Measurements from ENCODE around the gene ADCY5. TPM values are rescaled to one million over a fixed set of nuclear protein-coding genes. Genes with fewer than 3 reads are reported as not detected.

The ADCY5 gene
- total RNA-seq, 2 donors from 2014 or later = 3.9 to 5.2 TPM

DNA sequence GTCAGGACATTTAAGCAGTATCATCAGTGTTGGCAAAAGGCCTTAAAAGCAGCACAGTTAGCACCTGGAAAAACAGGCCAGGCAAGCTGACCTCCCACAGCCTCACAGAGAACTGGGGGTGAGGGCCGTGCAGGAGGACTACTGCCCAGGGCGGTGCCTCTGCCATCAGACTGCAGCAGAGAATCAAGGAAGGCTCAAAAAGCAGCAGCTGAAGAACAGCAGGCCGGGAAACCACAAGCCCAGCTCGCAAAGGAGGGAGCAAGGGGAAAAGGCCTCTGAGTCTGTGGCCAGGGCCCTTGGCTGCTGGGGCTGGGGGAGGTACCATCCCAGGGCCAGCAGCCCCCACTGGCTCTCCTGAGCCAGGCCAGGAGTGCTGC is 163.0 kb downstream of the ADCY5 start:
- no peak for DNase-seq
- Histone ChIP-seq H3K27me3 (ENCODE audit: control insufficient read depth, insufficient read depth, low read length, poor library complexity, severe bottlenecking) (no peaks in the 10 kb centered on the region), H3K4me1 (ENCODE audit: control insufficient read depth, insufficient read depth, low read length) (no peaks in the 10 kb centered on the region), H3K27ac (ENCODE audit: low read depth, low read length) (no peak overlapping the region), H3K4me3 (ENCODE audit: low read length) (no peak overlapping the region), H3K36me3 (ENCODE audit: control insufficient read depth, insufficient read depth, low read length) (no peaks in the 10 kb centered on the region), H3K9ac (ENCODE audit: extremely low read depth, low read length, poor library complexity, severe bottlenecking) (no peak overlapping the region), H3K9me3 (ENCODE audit: control insufficient read depth, low read length) (no peaks in the 10 kb centered on the region)
- H3K4me3 Mint-ChIP-seq = no peak overlapping the region
- TF ChIP-seq, protein P1, sequence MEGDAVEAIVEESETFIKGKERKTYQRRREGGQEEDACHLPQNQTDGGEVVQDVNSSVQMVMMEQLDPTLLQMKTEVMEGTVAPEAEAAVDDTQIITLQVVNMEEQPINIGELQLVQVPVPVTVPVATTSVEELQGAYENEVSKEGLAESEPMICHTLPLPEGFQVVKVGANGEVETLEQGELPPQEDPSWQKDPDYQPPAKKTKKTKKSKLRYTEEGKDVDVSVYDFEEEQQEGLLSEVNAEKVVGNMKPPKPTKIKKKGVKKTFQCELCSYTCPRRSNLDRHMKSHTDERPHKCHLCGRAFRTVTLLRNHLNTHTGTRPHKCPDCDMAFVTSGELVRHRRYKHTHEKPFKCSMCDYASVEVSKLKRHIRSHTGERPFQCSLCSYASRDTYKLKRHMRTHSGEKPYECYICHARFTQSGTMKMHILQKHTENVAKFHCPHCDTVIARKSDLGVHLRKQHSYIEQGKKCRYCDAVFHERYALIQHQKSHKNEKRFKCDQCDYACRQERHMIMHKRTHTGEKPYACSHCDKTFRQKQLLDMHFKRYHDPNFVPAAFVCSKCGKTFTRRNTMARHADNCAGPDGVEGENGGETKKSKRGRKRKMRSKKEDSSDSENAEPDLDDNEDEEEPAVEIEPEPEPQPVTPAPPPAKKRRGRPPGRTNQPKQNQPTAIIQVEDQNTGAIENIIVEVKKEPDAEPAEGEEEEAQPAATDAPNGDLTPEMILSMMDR (conservative IDR thresholded peaks at IDR 0.05) = no peak
- peaks cover 22% of the 10 kb centered on the region for H3K36me3 Mint-ChIP-seq (ENCODE audit: low read depth)
- H3K27me3 Mint-ChIP-seq (ENCODE audit: insufficient read depth) = no peaks in the 10 kb centered on the region
- H3K4me1 Mint-ChIP-seq = no peaks in the 10 kb centered on the region
- H3K27ac Mint-ChIP-seq = no peak overlapping the region
- 83 to 100% methylated on average over 2 to 4 of the region's 4 CpGs for WGBS, 2 experiments (ENCODE audit: insufficient coverage in 1 of 2, insufficient read length in 1 of 2)
- no peaks in the 10 kb centered on the region for H3K9me3 Mint-ChIP-seq

DNA sequence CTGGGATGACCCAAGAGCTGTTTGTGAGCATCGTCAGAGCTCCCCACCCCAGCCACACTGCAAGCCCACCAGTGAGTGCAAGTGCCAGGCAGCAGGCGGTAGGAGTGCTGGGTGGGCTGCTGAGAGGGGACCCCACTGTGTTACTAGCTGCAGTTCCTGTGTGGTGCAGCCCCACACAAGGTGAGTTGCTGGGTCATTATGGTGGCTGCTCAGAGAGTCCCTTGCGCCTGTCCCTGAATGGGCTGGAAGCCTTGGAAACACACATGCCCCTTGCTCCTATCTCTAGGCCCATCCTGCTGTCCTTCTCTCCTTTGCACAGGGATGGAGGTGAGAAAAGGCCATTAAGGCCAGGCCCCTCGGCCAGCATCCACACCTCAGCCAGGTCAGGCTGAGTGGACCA is 163.4 kb downstream of the ADCY5 start:
- 91 to 100% methylated on average over 1 to 4 of the region's 4 CpGs for WGBS, 2 experiments (ENCODE audit: insufficient coverage in 1 of 2, insufficient read length in 1 of 2)
- no peaks in the 10 kb centered on the region for H3K27me3 ChIP-seq (ENCODE audit: control insufficient read depth, insufficient read depth, low read length, poor library complexity, severe bottlenecking)
- Mint-ChIP-seq H3K27me3 (ENCODE audit: insufficient read depth) (no peaks in the 10 kb centered on the region), H3K9me3 (no peaks in the 10 kb centered on the region), H3K4me1 (no peaks in the 10 kb centered on the region), H3K4me3 (no peak overlapping the region), H3K36me3 (ENCODE audit: low read depth) (peaks cover 18% of the 10 kb centered on the region), H3K27ac (no peak overlapping the region)
- no peaks in the 10 kb centered on the region for H3K4me1 ChIP-seq (ENCODE audit: control insufficient read depth, insufficient read depth, low read length)
- TF ChIP-seq, protein P1 (conservative IDR thresholded peaks at IDR 0.05) = no peak
- peak; percentile 12 for DNase-seq
- no peaks in the 10 kb centered on the region for H3K9me3 ChIP-seq (ENCODE audit: control insufficient read depth, low read length)
- no peak overlapping the region for H3K9ac ChIP-seq (ENCODE audit: extremely low read depth, low read length, poor library complexity, severe bottlenecking)
- H3K4me3 ChIP-seq (ENCODE audit: low read length) = no peak overlapping the region
- H3K36me3 ChIP-seq (ENCODE audit: control insufficient read depth, insufficient read depth, low read length) = no peaks in the 10 kb centered on the region
- no peak overlapping the region for H3K27ac ChIP-seq (ENCODE audit: low read depth, low read length)

DNA sequence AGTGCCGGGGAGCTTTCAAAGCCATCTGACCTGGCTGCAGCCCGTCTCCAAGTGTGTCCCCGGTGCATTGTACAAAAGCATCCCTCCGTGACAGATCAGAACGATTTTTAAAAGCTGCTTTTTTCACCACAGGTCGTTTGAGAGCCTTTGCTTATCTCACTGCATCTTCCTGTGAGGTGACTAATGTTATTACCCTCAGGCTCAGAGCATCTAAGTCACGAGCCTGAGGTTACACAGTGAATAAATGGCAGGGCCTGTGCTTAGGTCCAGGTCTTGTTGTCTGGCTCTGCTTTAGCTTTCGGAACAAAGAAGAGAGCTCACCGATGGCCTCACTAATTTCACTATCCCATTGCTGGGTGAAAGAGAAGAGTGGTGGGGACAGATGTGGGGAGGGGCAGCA is 163.8 kb downstream of the ADCY5 start:
- Histone ChIP-seq H3K36me3 (ENCODE audit: control insufficient read depth, insufficient read depth, low read length) (no peaks in the 10 kb centered on the region), H3K9ac (ENCODE audit: extremely low read depth, low read length, poor library complexity, severe bottlenecking) (no peak overlapping the region), H3K27ac (ENCODE audit: low read depth, low read length) (no peak overlapping the region), H3K4me1 (ENCODE audit: control insufficient read depth, insufficient read depth, low read length) (no peaks in the 10 kb centered on the region), H3K4me3 (ENCODE audit: low read length) (no peak overlapping the region), H3K9me3 (ENCODE audit: control insufficient read depth, low read length) (no peaks in the 10 kb centered on the region), H3K27me3 (ENCODE audit: control insufficient read depth, insufficient read depth, low read length, poor library complexity, severe bottlenecking) (no peaks in the 10 kb centered on the region)
- TF ChIP-seq, protein P1 (conservative IDR thresholded peaks at IDR 0.05) = no peak
- peak; percentile 10 for DNase-seq
- Mint-ChIP-seq H3K36me3 (ENCODE audit: low read depth) (peaks cover 15% of the 10 kb centered on the region), H3K4me3 (no peak overlapping the region), H3K9me3 (no peaks in the 10 kb centered on the region), H3K27me3 (ENCODE audit: insufficient read depth) (no peaks in the 10 kb centered on the region), H3K27ac (no peak overlapping the region), H3K4me1 (peaks cover 3% of the 10 kb centered on the region)
- WGBS, 2 experiments (ENCODE audit: insufficient coverage in 1 of 2, insufficient read length in 1 of 2) = 84 to 86% methylated on average over 8 to 9 of the region's 9 CpGs
